K562 (cell line): ENCODE results near the gene SEPHS1. TPM values are rescaled to one million over a fixed set of nuclear protein-coding genes. Genes with fewer than 3 reads are reported as not detected.

Experiments
- C11orf30 ChIP-seq: fragments of 450-650 bp; IDR thresholded peaks from 2 replicates; pipeline ENCODE4 v1.6.1; 2016; ENCODE audit warnings: low read depth, mild to moderate bottlenecking
- CEBPZ ChIP-seq: fragments of 150-350 bp; IDR thresholded peaks from 2 replicates; pipeline ENCODE4 v1.6.1; 2014; ENCODE audit warnings: low read depth, mild to moderate bottlenecking, low read length, borderline replicate concordance
- CGGBP1 ChIP-seq: fragments of 250-450 bp; sonication (Bioruptor Pico); IDR thresholded peaks from 2 replicates; pipeline ENCODE4 v1.9.0; 2021; ENCODE audit warnings: mild to moderate bottlenecking
- CTCFL ChIP-seq: IDR thresholded peaks from 2 replicates; pipeline ENCODE4 v1.6.1; 2011; ENCODE audit warnings: borderline replicate concordance, low read depth, mild to moderate bottlenecking, moderate library complexity, low read length; ENCODE audit not compliant: insufficient read depth, poor library complexity, severe bottlenecking
- FOXK2 ChIP-seq, 2 experiments: fragments of 450-650 bp; IDR thresholded peaks in 1 of 2; conservative IDR thresholded peaks in 1 of 2; 2 replicates each; pipeline ENCODE4 v1.6.1; 2016; ENCODE audit warnings: low read depth in 2 of 2, mild to moderate bottlenecking in 1 of 2
- MAX ChIP-seq: sonication (generic); formaldehyde crosslinking; IDR thresholded peaks from 2 replicates; pipeline ENCODE4 v1.9.0; 2022; ENCODE audit warnings: mild to moderate bottlenecking, missing genetic modification reagents
- NELFE ChIP-seq: IDR thresholded peaks from 2 replicates; pipeline ENCODE4 v1.6.1; 2011; ENCODE audit warnings: mild to moderate bottlenecking; ENCODE audit not compliant: insufficient read depth, insufficient read length
- PHF8 ChIP-seq: fragments of 200-600 bp; sonication (generic); IDR thresholded peaks from 2 replicates; pipeline ENCODE4 v1.6.1; 2012; ENCODE audit warnings: mixed run types, mild to moderate bottlenecking, inconsistent platforms, low read length, moderate library complexity, borderline replicate concordance
- PTTG1 ChIP-seq: fragments of 450-650 bp; IDR thresholded peaks from 2 replicates; pipeline ENCODE4 v1.6.1; 2016; ENCODE audit warnings: low read depth, mild to moderate bottlenecking, missing genetic modification characterization, missing compliant biosample characterization
- RBM34 ChIP-seq: fragments of 200-400 bp; formaldehyde crosslinking; IDR thresholded peaks from 2 replicates; pipeline ENCODE4 v1.6.1; 2018; ENCODE audit warnings: low read length, borderline replicate concordance; ENCODE audit not compliant: insufficient read depth
- RCOR1 ChIP-seq, 2 experiments: IDR thresholded peaks; 2 replicates each; pipeline ENCODE4 v1.6.1; 2012; ENCODE audit warnings: low read depth in 2 of 2, low read length in 2 of 2, borderline replicate concordance in 1 of 2, improper control_type of control experiment in 1 of 2
- SIN3A ChIP-seq, 2 experiments: fragments of 150-350 bp in 1 of 2; IDR thresholded peaks; 2 replicates each; pipeline ENCODE4 v1.6.1; 2011 to 2016; ENCODE audit warnings: borderline replicate concordance in 2 of 2, low read depth in 2 of 2, low read length in 2 of 2, mild to moderate bottlenecking in 2 of 2, moderate library complexity in 2 of 2; ENCODE audit not compliant: control insufficient read depth in 1 of 2
- TAL1 ChIP-seq: fragments of 450-650 bp; IDR thresholded peaks from 2 replicates; pipeline ENCODE4 v1.6.1; 2016; ENCODE audit warnings: mild to moderate bottlenecking
- TBL1XR1 ChIP-seq, 2 experiments: IDR thresholded peaks; 2 replicates each; pipeline ENCODE4 v1.6.1; 2012; ENCODE audit warnings: improper control_type of control experiment in 2 of 2, low read length in 2 of 2, mild to moderate bottlenecking in 1 of 2
- TCF3 ChIP-seq: sonication (generic); formaldehyde crosslinking; IDR thresholded peaks from 2 replicates; pipeline ENCODE4 v1.4.0; 2020; ENCODE audit warnings: mild to moderate bottlenecking, missing genetic modification reagents
- TCFL5 ChIP-seq: fragments of 250-450 bp; sonication (Bioruptor Pico); conservative IDR thresholded peaks from 2 replicates; pipeline ENCODE4 v1.6.1; 2021; ENCODE audit warnings: mild to moderate bottlenecking, moderate library complexity, matching md5 sums
- THRAP3 ChIP-seq: fragments of 450-650 bp; IDR thresholded peaks from 2 replicates; pipeline ENCODE4 v1.6.1; 2016; ENCODE audit warnings: mild to moderate bottlenecking, inconsistent platforms, borderline replicate concordance
- ZEB2 ChIP-seq: fragments of 450-650 bp; IDR thresholded peaks from 2 replicates; pipeline ENCODE4 v1.6.1; 2016
- ZNF12 ChIP-seq: sonication (generic); formaldehyde crosslinking; IDR thresholded peaks from 2 replicates; pipeline ENCODE4 v1.4.0; 2020; ENCODE audit warnings: mild to moderate bottlenecking, missing genetic modification reagents
- ZNF232 ChIP-seq: sonication (generic); formaldehyde crosslinking; IDR thresholded peaks from 2 replicates; pipeline ENCODE4 v1.8.0; 2022; ENCODE audit warnings: mild to moderate bottlenecking, missing genetic modification reagents
- ZNF354B ChIP-seq: fragments of 250-450 bp; sonication (Bioruptor Pico); IDR thresholded peaks from 2 replicates; pipeline ENCODE4 v1.4.0; 2020
- ZNF384 ChIP-seq: IDR thresholded peaks from 2 replicates; pipeline ENCODE4 v1.6.1; 2012; ENCODE audit warnings: low read depth, low read length, improper control_type of control experiment
- ZNF586 ChIP-seq: fragments of 450-650 bp; formaldehyde crosslinking; conservative IDR thresholded peaks from 2 replicates; pipeline ENCODE4 v1.4.0; 2020; ENCODE audit warnings: mild to moderate bottlenecking, moderate library complexity
- ZNF79 ChIP-seq: fragments of 250-450 bp; sonication (Bioruptor Pico); IDR thresholded peaks from 2 replicates; pipeline ENCODE4 v1.4.0; 2020; ENCODE audit warnings: low read depth, mild to moderate bottlenecking, moderate library complexity
- polyA plus RNA-seq, 8 experiments: library from polyadenylated mRNA; depleted of rRNA in 4 of 8; stranded (reverse) in 5 of 8; unstranded in 3 of 8; fragments of >200 nt; fragmentation: Nextera tagmentation in 2 of 8; fragmentation: Illumina TruSeq in 1 of 8; extraction: Ambion mirVana in 2 of 8; extraction: Trizol in 1 of 8; gene quantifications; 2 replicates each; pipeline versions ENCODE4 v1.2.1 to v1.2.3, GENCODE V29; 2011 to 2014; ENCODE audit warnings: inconsistent platforms in 1 of 8, missing spikeins in 1 of 8
- total RNA-seq, 7 experiments: library from RNA; depleted of rRNA in 6 of 7; stranded (reverse); fragments of >200 nt in 6 of 7; fragmentation: Illumina TruSeq in 2 of 7; extraction: Trizol in 2 of 7; gene quantifications; 2 replicates each; pipeline versions ENCODE4 v1.2.1 to v1.2.3, GENCODE V29; 2011 to 2021; ENCODE audit warnings: low replicate concordance in 1 of 7

Gene SEPHS1
- total and polyA plus RNA-seq, 9 of the 15 experiments (the other 6 are each of a cell fraction or from before 2014, with no cell fraction given) = 14.7 to 82.8 (median 41.8) TPM

GRCh38 chr10:13268841-13269240 lies 79.3 kb downstream of the SEPHS1 start (continued):
- TF ChIP-seq CEBPZ (no peak), TBL1XR1 (IDR thresholded peaks at IDR 0.05; ENCODE audit: low read length in 2 of 2) (0 out of 4 replicates have a peak, but pooled peaks of 1 of the 2 experiments have one; percentile 40), CGGBP1 (CRISPR knock-in tag) (no peak), FOXK2 (conservative IDR thresholded peaks at IDR 0.05 in 1 of 2, IDR thresholded peaks at IDR 0.05 in 1 of 2; ENCODE audit: low read depth in 2 of 2) (no peak), ZNF586 (no peak), TCF3 (CRISPR knock-in tag) (peak; percentile 92), RCOR1 (IDR thresholded peaks at IDR 0.05; ENCODE audit: borderline replicate concordance in 1 of 2, low read depth in 2 of 2, low read length in 2 of 2) (peak in 1 of 2 experiments; percentile 65; a peak in 1 of 4 replicates), ZNF384 (no peak), SIN3A (IDR thresholded peaks at IDR 0.05; ENCODE audit: borderline replicate concordance in 2 of 2, control insufficient read depth in 1 of 2, low read depth in 2 of 2, low read length in 2 of 2) (no peak), ZNF79 (no peak), TCFL5 (CRISPR knock-in tag) (no peak), PTTG1 (tag) (no peak), ZNF232 (CRISPR knock-in tag) (no peak), PHF8 (no peak), ZEB2 (no peak), MAX (CRISPR knock-in tag) (peak; percentile 34; the same call in 1 of the 2 replicates), ZNF12 (CRISPR knock-in tag) (no peak), RBM34 (no peak), CTCFL (no peak), TAL1 (peak; percentile 87), ZNF354B (CRISPR knock-in tag) (no peak), THRAP3 (no peak), C11orf30 (no peak), NELFE (no peak)
